Suppressor macrophage (primary cell): ENCODE measurements around the gene DDX3Y.

Experiments used
- DNase-seq, 4 experiments: peaks; one replicate each; pipeline ENCODE4 v3.0.0-alpha.2; 2020 to 2022
- total RNA-seq, 17 experiments: gene quantifications; one replicate each; lab custom pipeline; 2026; ENCODE audit warnings: mixed read lengths in 6 of 17, inconsistent platforms in 3 of 17; lab: John Stamatoyannopoulos, UW

The DDX3Y gene
- total RNA-seq = 71.6 to 271 (median 117) reads per million in 17 experiments

DNA sequence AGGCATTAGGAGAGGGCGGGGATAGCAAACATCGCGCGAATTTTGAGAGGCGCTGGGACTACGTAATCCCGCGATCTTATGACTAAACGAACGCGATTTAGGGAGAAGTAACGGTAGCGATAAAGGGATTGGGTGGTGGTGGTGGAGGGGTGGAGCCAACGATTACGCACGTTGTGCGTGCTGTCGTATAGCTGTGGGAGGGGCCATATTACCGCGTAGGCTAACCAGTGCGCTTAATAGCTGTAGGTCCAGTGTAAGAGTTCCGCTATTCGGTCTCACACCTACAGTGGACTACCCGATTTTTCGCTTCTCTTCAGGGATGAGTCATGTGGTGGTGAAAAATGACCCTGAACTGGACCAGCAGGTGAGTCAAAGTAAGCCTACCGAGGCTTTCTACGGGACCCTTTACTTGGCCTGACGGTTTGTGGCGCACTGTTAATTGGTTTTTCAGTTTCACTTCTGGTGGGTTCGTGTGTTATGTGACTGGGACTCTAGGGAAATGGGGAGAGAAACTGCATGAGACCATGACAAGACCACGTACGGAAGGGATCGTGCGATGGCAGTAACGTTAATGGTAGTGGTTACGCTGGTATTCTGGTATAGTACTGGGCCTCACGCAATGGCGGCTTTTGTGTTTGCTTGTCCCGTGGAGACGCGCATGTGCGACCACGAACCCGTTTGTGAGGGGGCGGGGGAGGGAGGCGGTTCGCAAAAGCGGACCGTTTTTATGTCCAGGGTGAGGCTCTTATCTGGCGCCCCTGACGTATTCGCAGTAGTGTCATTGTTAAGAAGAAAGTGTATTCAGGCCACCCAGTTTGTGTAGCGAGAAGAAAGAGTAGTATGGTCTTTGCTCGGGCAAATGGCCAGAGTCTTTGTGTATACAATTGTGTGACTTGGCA is at the start of gene DDX3Y:
TSS of gene DDX3Y (plus strand) at position 251 of the 899 bp plus-strand sequence. CDS start at position 320, 69 bp downstream.
- DNase-seq = peak; percentile 92 to 95 (median 94)

DNA sequence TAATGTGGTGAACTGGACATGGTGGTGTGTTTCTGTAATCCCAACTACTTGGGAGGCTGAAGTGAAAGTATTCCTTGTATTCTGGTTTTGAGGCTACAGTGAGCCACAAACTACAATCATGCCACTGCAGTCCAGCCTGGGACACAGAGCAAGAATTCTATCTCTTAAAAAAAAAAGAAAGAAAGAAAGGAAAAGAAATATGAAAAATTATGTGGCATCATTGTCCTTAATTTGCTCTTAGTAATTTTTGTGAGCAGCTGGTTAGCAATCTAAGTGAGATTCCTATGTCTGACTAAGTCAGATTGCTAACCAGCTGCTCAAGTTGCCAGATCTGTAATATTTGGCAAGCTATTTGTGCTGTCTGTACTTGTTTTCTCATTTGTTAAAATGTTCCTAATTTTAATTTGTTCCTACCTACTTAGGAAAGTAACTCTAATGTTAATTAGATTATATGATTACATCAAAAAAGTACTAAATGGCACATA is 48.8 kb upstream of the DDX3Y start:
- DNase-seq = no peak

DNA sequence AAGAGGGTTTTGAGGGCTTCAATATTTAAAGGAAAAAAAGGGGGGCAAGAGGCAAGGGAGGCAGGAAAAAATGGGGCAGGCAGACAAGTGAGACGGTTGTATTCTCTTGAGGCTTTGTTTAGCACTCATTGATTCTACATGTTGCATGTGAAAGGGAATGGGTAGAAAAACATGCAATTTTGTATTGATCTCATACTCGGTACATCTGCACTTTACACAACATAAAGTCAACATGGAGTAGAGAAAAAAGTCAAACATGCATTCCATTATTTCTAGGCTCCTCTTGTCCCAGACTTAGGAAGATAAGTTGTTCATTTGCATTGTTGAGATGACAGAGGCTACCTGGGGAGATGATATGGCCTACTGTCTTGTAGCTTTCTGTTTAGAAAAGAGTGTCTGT is 36.7 kb upstream of the DDX3Y start:
- no peak for DNase-seq

DNA sequence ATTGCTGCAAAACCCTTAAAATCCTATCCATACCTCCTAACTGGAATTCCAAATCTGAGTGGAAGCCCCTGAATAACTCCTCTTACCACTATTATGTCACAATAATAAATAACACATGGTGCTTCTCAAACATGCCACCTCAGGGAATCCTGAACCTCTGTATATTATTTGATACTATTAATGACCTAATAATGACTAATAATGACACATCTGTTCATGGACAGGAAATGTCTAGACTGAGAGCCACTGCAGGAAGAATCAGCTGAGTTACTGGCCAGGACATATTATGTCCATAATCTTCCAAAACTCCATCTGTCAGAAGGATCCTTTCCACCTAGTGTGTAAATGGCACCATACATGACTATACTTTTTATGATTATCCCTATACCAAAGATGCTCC is 7.7 kb upstream of the DDX3Y start:
- no peak for DNase-seq

DNA sequence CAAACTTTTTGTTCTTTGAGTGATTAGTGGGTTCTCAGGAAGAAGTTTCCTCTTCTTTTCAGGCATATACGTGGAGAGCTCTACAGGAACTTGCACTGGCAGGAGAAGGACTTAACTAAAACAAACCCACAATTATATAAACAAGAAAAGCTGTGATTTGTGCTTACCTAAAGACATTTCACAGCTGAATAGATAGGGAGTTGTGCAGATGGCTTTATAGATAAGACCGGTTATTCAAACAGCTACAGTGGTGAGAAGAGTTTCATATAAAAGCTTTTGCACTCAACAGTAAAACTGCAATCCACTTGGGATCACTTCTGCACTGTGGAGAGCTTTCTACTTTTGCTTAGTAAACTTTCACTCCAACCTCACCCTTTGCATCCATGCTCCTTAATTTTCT is 6.1 kb upstream of the DDX3Y start:
- no peak for DNase-seq

DNA sequence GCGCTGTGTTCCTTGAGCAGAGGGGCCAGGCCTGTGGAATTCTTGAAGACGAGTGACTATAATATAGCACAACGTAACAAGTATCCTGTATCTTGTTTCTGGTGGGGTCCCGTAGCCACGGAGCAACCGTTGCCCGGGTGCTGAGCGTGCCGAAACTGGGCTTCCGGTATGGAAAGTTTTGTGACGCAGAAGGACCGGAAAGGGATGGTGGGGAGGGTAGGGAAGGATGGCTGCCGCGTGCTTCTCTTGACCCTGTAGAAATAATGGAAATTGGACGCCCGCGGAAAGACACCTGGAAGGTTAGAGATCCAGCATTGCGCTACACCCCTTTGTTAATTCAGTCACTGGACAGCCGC is 827 bp downstream of the DDX3Y start:
- DNase-seq = peak; percentile 75 to 81 (median 78)

DNA sequence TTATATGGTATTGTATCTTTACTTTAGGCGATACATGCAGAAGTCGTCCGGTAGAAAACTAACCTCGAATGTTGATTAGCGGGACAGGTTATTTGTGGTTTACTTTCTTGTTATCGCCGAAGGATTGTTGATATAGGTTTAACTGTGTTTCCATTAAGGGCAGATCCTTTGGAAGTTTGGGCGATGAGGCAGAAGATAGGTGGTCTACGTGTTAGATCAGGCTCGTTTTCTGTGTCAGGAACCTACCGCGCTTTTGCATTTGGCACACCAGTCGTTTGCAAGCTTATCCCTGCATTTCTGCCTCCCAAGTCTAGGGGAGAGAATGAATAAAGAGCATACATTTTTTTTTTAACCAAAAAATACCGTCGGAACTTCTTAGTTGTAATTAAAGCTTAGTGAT is 1.2 kb downstream of the DDX3Y start:
- peak in 2 of 4 experiments; percentile 4 to 10 for DNase-seq

DNA sequence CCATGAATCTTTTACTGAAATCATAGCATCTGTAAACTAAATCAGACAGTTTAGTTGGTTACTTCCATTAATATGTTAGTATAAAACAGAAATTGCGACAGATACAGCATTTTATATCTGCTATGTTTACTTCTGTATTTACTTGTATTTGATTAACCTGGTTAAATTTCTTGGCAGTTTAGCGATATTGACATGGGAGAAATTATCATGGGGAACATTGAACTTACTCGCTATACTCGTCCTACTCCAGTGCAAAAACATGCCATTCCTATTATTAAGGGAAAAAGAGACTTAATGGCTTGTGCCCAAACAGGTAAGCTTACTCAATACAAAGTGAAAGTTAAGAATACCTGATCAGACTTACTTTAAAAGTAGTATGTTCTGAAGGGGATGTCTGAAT is 8.9 kb downstream of the DDX3Y start:
- DNase-seq = no peak

DNA sequence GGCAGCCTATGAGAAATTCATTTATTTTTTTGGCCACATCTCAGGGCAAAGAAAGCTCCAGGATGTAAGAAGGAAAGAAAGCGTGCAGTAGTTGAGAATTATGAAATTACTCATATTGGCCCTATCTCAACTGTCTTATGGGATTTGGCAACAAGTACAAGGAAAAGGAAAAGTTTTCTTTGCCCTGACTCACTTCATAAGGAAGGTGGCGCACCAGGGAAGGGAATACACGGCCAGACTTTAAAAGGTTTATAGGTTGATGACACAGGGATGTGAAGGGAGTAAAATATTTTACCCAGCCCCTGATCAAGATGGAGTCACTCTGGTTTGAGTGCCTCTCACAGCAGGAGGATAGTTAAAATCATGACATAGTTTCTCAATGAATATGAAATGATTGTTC is 23.4 kb downstream of the DDX3Y start:
- DNase-seq = no peak

DNA sequence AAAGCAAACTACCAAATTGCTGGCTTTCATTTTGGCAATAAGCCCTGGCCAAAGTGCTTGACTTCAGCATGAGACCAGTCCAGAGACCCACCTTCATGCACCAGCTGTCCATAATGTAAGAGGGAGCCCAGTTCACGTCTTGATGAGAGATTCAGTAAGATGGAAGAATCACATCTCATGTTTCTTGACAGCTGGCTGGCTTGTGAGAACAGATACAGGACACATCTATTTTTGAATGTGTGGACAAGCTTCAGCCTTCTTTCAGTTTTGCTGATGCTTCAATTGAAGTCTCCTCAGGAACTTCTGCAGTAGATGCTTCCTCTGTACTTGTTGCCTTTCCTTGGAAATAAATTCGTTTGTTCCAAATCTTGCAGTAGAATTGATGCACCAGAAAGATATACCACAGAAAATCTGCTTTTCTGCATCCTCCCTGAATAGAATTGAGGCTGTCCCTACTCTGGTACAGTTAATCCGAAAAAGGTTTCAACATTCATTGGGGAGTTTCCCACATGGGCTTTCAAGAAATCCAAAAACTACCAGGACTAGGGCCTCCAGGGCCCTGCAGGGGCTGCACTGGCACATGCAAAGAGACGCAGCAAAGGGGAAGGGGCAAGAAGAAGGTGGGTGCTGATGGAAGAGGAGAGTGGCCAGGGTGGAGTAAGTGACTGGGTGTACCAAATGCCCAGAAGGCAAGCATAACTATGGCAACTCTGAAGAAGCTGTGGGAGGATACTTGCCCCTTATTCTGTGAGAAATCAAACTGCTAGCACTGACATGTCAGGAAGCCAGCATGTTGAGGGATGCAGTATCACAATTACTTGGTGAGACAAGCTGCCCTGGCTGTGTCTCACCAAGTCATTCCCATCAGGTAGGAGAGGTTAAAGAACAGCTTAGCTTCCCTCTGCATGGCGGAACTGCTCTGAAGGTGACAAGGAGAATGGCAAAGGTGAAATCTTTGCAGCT is 37.3 kb downstream of the DDX3Y start:
- DNase-seq = no peak
